B cell (primary cell): ENCODE measurements around the gene RTKN. TPM values are rescaled to one million over a fixed set of nuclear protein-coding genes. Genes with fewer than 3 reads are reported as not detected.

ENCODE experiments used
- ATAC-seq: fragments of 200-7000 bp; cut with Tn5 transposase; one replicate; pipeline ENCODE4 v1.10.0; 2021; ENCODE audit warnings: low read depth, mild to moderate bottlenecking, moderate number of reproducible peaks, moderate library complexity
- CTCF ChIA-PET: fragments of 350-600 bp; sonication (Branson Sonifier 250); formaldehyde crosslinking; loops from one replicate; lab custom pipeline; 2021; ENCODE audit warnings: antibody characterized with exemption, inconsistent platforms; lab: Charles Lee
- POLR2A ChIA-PET: fragments of 350-600 bp; sonication (Branson Sonifier 250); formaldehyde crosslinking; loops from one replicate; lab custom pipeline; 2021; ENCODE audit warnings: antibody characterized with exemption; lab: Charles Lee
- DNase-seq: peaks from one replicate; pipeline ENCODE4 v3.0.0; 2013
- H2AFZ ChIP-seq: 2 replicates; pipeline ENCODE4 v1.6.1; 2012; ENCODE audit warnings: mild to moderate bottlenecking, low read depth, low read length; ENCODE audit not compliant: insufficient read depth, poor library complexity, severe bottlenecking
- H3K27ac ChIP-seq, 2 donors: 1 replicate in 1 of 2; 2 replicates in 1 of 2; pipeline ENCODE4 v1.5.1; 2012 to 2013; ENCODE audit warnings: low read length in 2 of 2, mild to moderate bottlenecking in 2 of 2, moderate library complexity in 1 of 2
- H3K27me3 ChIP-seq, 4 experiments: fragments of 200-600 bp in 1 of 4; sonication (generic) in 1 of 4; replicated peaks in 1 of 4; 1 replicate in 2 of 4; 2 replicates in 2 of 4; pipeline versions ENCODE4 v1.6.1 to v1.7.0; 2013 to 2016; ENCODE audit warnings: low read length in 3 of 4, mild to moderate bottlenecking in 2 of 4, mixed read lengths in 1 of 4, moderate library complexity in 1 of 4; ENCODE audit not compliant: insufficient read depth in 4 of 4, control insufficient read depth in 3 of 4; ENCODE audit errors: control extremely low read depth in 1 of 4
- H3K36me3 ChIP-seq, 2 experiments: replicated peaks in 1 of 2; 1 replicate in 1 of 2; 2 replicates in 1 of 2; pipeline versions ENCODE4 v1.6.1 to v1.7.1; 2013; ENCODE audit warnings: low read length in 1 of 2; ENCODE audit not compliant: insufficient read depth in 2 of 2, control insufficient read depth in 1 of 2; ENCODE audit errors: control extremely low read depth in 1 of 2, extremely low read depth in 1 of 2
- H3K4me1 ChIP-seq, 2 donors: fragments of 200-600 bp in 1 of 2; sonication (generic) in 1 of 2; 1 replicate in 1 of 2; 2 replicates in 1 of 2; pipeline versions ENCODE4 v1.5.1 to v1.6.1; 2013 to 2017; ENCODE audit warnings: low read length in 2 of 2; ENCODE audit not compliant: control insufficient read depth in 2 of 2, insufficient read depth in 2 of 2
- H3K4me2 ChIP-seq: replicated peaks from 2 replicates; pipeline ENCODE3; 2012; ENCODE audit warnings: mild to moderate bottlenecking, low read depth, low read length; ENCODE audit not compliant: poor library complexity, severe bottlenecking
- H3K4me3 ChIP-seq, 5 experiments: fragments of 200-600 bp in 1 of 5; sonication (generic) in 1 of 5; 1 replicate in 3 of 5; 2 replicates in 2 of 5; pipeline versions ENCODE4 v1.5.1 to v1.7.0; 2011 to 2016; ENCODE audit warnings: low read length in 4 of 5, mild to moderate bottlenecking in 4 of 5, low read depth in 2 of 5, control low read depth in 1 of 5, moderate library complexity in 1 of 5; ENCODE audit not compliant: insufficient read depth in 1 of 5; ENCODE audit errors: control extremely low read depth in 1 of 5, extremely low read depth in 1 of 5
- H3K79me2 ChIP-seq: fragments of 200-600 bp; sonication (generic); one replicate; pipeline ENCODE4 v1.6.0; 2016; ENCODE audit warnings: low read length; ENCODE audit not compliant: control insufficient read depth, insufficient read depth
- H3K9ac ChIP-seq: fragments of 200-600 bp; sonication (generic); 2 replicates; pipeline ENCODE4 v1.6.1; 2017; ENCODE audit warnings: mild to moderate bottlenecking, low read length, moderate library complexity
- H3K9me3 ChIP-seq, 3 donors: one replicate each; pipeline versions ENCODE4 v1.6.1 to v1.7.1; 2013; ENCODE audit warnings: low read length in 2 of 3; ENCODE audit not compliant: control insufficient read depth in 2 of 3, insufficient read depth in 1 of 3; ENCODE audit errors: control extremely low read depth in 1 of 3
- H4K20me1 ChIP-seq: 2 replicates; pipeline ENCODE4 v1.6.0; 2012; ENCODE audit warnings: mild to moderate bottlenecking, low read length; ENCODE audit not compliant: insufficient read depth, control insufficient read depth, poor library complexity, severe bottlenecking
- H3K27ac Mint-ChIP-seq: one replicate; pipeline ENCODE4 v1.8.0; 2021; ENCODE audit warnings: mixed read lengths
- H3K27me3 Mint-ChIP-seq: one replicate; pipeline ENCODE4 v1.8.0; 2021; ENCODE audit warnings: mixed read lengths
- H3K4me1 Mint-ChIP-seq: one replicate; pipeline ENCODE4 v1.8.0; 2021; ENCODE audit warnings: mixed read lengths
- H3K4me3 Mint-ChIP-seq: one replicate; pipeline ENCODE4 v1.8.0; 2021; ENCODE audit warnings: mixed read lengths
- H3K9me3 Mint-ChIP-seq: one replicate; pipeline ENCODE4 v1.8.0; 2022; ENCODE audit warnings: mixed read lengths; ENCODE audit not compliant: insufficient read depth
- EZH2 ChIP-seq: IDR thresholded peaks from 2 replicates; pipeline ENCODE4 v1.6.1; 2012; ENCODE audit warnings: borderline replicate concordance, low read depth, mild to moderate bottlenecking, moderate library complexity, low read length; ENCODE audit not compliant: insufficient read depth, poor library complexity, severe bottlenecking
- WGBS: methylation state at CpG from one replicate; pipeline ENCODE4 v1.1.5; 2013; ENCODE audit warnings: missing lambda C conversion rate; ENCODE audit not compliant: insufficient coverage; 5-methylcytosine and 5-hydroxymethylcytosine counted together
- intact Hi-C: fragments of 100-400 bp; cut with micrococcal nuclease; formaldehyde crosslinking; loops from one replicate; pipeline ENCODE4 v1.10.0; 2022
- polyA plus RNA-seq: library from polyadenylated mRNA; depleted of rRNA; stranded (reverse); fragments of >200 nt; gene quantifications from 2 replicates; pipeline ENCODE4 v1.2.3, GENCODE V29; 2012
- total RNA-seq, 2 donors: library from RNA; stranded (reverse); fragments of 120-200 nt in 1 of 2; gene quantifications; 1 replicate in 1 of 2; 2 replicates in 1 of 2; pipeline versions ENCODE4 v1.2.3 to v1.2.4, GENCODE V29; 2013 to 2022
- TF ChIP-seq, protein P1 (sequence below): fragments of 200-600 bp; IDR thresholded peaks from one replicate; pipeline ENCODE4 v1.8.0; 2022; ENCODE audit warnings: antibody characterized with exemption, mild to moderate bottlenecking

RTKN gene
- total and polyA plus RNA-seq, 2 donors (not counting 1 experiment from before 2014, with no cell fraction given), result 5.1 to 10.5 TPM

DNA sequence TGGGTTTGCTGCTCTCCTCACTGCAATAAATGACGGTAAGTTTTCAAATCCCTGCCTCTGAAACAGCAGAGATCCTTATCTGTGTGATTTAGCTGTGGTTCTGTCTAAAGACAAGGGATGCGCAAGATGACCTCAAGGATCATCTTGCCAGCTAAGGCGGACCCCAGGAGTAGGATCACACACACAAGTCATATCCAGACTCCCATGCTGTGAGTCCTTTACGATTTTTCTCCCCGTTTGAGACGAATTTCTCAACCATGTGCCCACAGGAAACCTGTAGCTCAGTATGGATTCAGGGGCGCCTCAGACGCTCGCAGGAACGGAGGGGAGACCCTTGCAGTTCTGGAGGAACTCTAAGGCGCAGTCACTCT lies 50.5 kb downstream of the RTKN start:
- Histone ChIP-seq H3K4me1 (peaks cover 18 to 24% of the 10 kb centered on the region in 2 donors), H3K4me3 (peak overlapping the region; percentile 71 to 88 (median 80)), H3K4me2 (peak overlapping the region; percentile 81), H2AFZ (peak overlapping the region; percentile 83), H3K27me3 (peaks cover 0 to 7% (median 0%) of the 10 kb centered on the region in 4 experiments), H3K36me3 (no peaks in the 10 kb centered on the region), H3K9ac (peak overlapping the region; percentile 92), H3K27ac (peak overlapping the region; percentile 94 to 95), H4K20me1 (peaks cover 30% of the 10 kb centered on the region), H3K9me3 (no peaks in the 10 kb centered on the region), H3K79me2 (peaks cover 63% of the 10 kb centered on the region)
- DNase-seq (no peak), ATAC-seq (no peak)
- Mint-ChIP-seq H3K4me3 (peak overlapping the region; percentile 99), H3K4me1 (peaks cover 16% of the 10 kb centered on the region), H3K27me3 (peaks cover 5% of the 10 kb centered on the region), H3K9me3 (no peaks in the 10 kb centered on the region), H3K27ac (peak overlapping the region; percentile 100)
- WGBS, result under 1% methylated on average over 9 of the region's 11 CpGs
- TF ChIP-seq, protein P1, sequence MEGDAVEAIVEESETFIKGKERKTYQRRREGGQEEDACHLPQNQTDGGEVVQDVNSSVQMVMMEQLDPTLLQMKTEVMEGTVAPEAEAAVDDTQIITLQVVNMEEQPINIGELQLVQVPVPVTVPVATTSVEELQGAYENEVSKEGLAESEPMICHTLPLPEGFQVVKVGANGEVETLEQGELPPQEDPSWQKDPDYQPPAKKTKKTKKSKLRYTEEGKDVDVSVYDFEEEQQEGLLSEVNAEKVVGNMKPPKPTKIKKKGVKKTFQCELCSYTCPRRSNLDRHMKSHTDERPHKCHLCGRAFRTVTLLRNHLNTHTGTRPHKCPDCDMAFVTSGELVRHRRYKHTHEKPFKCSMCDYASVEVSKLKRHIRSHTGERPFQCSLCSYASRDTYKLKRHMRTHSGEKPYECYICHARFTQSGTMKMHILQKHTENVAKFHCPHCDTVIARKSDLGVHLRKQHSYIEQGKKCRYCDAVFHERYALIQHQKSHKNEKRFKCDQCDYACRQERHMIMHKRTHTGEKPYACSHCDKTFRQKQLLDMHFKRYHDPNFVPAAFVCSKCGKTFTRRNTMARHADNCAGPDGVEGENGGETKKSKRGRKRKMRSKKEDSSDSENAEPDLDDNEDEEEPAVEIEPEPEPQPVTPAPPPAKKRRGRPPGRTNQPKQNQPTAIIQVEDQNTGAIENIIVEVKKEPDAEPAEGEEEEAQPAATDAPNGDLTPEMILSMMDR, result no peak
- TF ChIP-seq EZH2, result no peak
- intact Hi-C loops, result loop anchor here (1.0 to 10.0 kb wide), 5 partner anchors 139 to 654 kb away; partner anchors contain the start of genes DOK1, LOXL3, SEMA4F and TPRKB
- ChIA-PET POLR2A (interaction anchor here (0.9 to 1.6 kb wide), 8 partner anchors 23 to 138 kb away, joined by 3 to 6 read pairs (median 3); partner anchors contain the start of genes AUP1, C2orf81, HTRA2 and INO80B), CTCF (interaction anchor here (0.7 to 2.2 kb wide), 23 partner anchors 9 to 567 kb away, joined by 3 to 11 read pairs (median 3); partner anchors contain the start of genes AUP1, C2orf81, HTRA2 and INO80B)

DNA sequence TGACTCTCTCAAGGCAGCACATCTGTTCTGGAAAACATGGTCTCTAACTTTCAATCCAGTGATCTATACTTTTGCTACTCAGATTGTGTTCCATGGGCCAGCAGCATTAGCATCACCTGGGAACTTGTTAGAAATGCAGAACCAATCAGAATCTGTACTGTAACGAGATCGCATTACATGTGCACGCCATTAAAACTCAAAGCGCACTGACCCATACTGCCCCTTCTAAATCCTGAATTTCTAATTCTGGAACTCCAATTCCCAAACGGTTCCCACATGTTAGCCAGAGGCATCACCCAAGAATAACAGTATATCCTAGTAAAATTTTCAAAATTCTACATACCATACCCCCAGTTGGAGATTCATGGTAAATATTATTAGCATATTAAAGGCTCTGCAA lies 51.1 kb downstream of the RTKN start:
- peaks cover 18 to 24% of the 10 kb centered on the region in 2 donors for H3K4me1 ChIP-seq
- Mint-ChIP-seq H3K4me3 (peak overlapping the region; percentile 78), H3K27ac (peak overlapping the region; percentile 72), H3K4me1 (peaks cover 16% of the 10 kb centered on the region), H3K27me3 (peaks cover 5% of the 10 kb centered on the region), H3K9me3 (no peaks in the 10 kb centered on the region)
- H3K27me3 ChIP-seq, result peaks cover 0 to 7% (median 0%) of the 10 kb centered on the region in 4 experiments
- intact Hi-C loops, result loop anchor here (1.0 to 10.0 kb wide), 5 partner anchors 138 to 654 kb away; partner anchors contain the start of genes DOK1, LOXL3, SEMA4F and TPRKB
- H3K9ac ChIP-seq, result peak overlapping the region; percentile 92
- peak overlapping the region in 4 of 5 experiments; percentile 76 to 88 (median 84) for H3K4me3 ChIP-seq
- TF ChIP-seq, protein P1, result no peak
- no peak for TF ChIP-seq EZH2
- peak overlapping the region; percentile 81 for H3K4me2 ChIP-seq
- ChIA-PET CTCF (interaction anchor here (0.8 to 2.0 kb wide), 10 partner anchors 10 to 566 kb away, joined by 3 to 10 read pairs (median 4); partner anchors contain the start of gene MOGS), POLR2A (interaction anchor here (0.9 to 1.6 kb wide), 6 partner anchors 23 to 139 kb away, joined by 3 to 6 read pairs (median 3); partner anchors contain the start of genes AUP1, C2orf81, HTRA2 and INO80B)
- H2AFZ ChIP-seq, result peak overlapping the region; percentile 83
- no peak for ATAC-seq
- H3K36me3 ChIP-seq, result no peaks in the 10 kb centered on the region
- peaks cover 33% of the 10 kb centered on the region for H4K20me1 ChIP-seq
- peaks cover 69% of the 10 kb centered on the region for H3K79me2 ChIP-seq
- DNase-seq, result no peak
- H3K9me3 ChIP-seq, result no peaks in the 10 kb centered on the region
- WGBS, result 97% methylated on average over 4 of the region's 5 CpGs
- H3K27ac ChIP-seq, result no peak overlapping the region
